ENCODE measurements around the gene FOXL3.
"Not testable (repeated sequence)": the region's sequence is repeated elsewhere in the genome, so short reads cannot be mapped to it uniquely, and the experiment has no call there.

The FOXL3 gene

DNA sequence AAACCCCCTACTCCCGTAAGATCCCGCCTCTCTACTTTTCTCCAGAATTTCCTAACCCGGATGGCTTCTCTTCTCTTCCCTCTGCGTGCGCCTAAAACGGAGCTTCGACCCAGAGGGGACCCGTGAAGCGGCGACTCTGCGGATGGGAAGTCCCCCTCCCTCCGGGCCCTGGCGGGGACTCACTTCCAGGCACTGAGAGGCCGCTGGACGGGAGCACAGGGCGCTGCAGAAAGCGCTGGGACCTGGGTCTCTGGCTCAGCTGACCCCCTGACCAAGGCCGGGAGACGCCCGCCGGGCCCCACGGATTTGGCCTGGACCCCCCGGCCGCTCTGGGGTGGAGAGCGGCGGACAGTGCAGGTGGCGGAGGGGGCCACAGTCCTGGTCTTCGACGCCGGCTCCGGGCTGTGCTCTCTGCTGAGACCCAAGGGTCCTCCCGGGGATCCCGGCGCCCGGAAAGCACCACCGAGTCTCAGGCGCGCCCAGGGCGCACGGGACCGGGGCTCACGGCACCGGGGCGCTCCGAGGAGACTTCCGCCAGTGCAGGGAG lies 688 bp upstream of the FOXL3 start:
- DNase-seq (ENCODE audit: low spot score), result no peak

DNA sequence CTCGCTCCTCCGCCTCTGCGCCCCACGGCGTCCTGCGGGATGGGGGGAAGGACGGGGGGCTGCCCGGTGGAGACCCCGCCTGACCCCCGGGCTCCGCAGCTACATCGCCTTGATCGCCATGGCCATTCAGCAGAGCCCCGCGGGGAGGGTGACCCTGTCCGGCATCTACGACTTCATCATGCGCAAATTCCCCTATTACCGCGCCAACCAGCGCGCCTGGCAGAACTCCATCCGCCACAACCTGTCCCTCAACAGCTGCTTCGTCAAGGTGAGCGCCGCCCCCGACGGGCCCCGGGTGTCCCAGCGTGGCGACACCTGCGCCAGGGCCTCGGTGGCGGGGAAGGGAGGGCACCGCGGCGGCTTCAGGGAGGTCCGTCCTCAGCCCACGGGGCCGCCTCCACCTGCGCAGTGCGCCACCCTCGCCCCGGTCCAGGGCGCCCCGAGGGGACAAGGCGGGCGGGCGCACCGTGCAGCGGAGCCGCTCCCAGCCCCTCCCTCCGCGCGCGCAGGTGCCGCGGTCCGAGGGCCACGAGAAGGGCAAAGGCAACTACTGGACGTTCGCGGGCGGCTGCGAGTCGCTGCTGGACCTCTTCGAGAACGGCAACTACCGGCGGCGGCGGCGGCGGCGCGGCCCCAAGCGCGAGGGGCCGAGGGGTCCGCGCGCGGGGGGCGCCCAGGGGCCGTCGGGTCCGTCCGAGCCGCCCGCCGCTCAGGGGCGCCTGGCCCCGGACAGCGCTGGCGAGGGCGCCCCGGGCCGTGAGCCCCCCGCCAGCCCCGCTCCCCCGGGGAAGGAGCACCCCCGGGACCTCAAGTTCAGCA lies 793 bp downstream of the FOXL3 start:
- DNase-seq (ENCODE audit: low spot score), result no peak

DNA sequence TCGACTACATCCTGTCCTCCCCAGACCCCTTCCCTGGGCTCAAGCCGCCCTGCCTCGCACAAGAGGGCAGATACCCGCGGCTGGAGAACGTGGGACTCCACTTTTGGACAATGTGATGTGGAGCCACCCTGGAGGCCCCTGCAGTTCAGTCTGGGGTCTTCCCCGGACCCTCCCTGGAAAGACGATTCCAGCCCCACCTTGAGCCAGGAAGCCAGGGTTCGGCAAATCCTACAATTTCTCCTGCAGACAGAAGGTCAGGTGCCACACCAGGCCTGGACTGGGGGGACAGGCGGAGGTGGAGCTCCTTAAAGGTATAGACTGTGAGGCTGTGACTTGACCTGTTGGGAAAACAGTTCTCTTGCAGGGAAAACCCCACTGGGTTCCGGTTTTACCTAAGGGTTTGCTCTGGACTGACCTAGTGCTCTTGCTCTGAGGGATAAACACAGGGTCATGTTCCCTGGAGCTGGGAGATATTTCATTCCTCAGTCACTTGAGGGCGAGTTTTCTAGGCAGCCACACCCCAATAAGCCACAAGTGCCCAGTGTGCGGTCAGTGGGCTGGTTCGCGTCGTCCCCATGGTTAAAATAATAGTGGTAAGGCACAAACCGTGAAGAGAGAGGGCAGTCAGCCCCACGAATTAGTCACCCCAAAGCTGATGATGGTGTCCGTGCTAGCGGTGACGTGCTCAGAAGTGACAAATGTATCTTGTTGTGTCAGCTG lies 1.6 kb downstream of the FOXL3 start:
- no peak for DNase-seq (ENCODE audit: low spot score)

DNA sequence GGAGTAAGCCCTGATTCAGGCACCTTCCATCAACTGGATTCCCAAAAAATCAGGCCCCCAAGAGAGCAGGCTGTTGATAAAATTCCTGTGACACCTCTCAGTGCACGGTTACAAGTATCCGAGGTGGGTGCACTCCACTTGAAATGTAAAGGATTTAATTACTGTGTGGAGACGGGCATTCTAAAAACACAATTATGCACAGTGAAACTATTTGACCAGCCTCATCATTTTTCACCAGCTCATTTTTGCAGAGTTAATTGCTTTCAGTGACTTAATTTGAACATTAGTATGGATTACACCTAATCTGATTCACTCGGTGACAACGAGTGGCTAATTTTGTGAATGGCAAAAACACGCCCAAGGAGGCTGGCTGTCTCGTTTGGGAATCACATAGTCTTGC lies 2.3 kb downstream of the FOXL3 start:
- no peak for DNase-seq (ENCODE audit: low spot score)

DNA sequence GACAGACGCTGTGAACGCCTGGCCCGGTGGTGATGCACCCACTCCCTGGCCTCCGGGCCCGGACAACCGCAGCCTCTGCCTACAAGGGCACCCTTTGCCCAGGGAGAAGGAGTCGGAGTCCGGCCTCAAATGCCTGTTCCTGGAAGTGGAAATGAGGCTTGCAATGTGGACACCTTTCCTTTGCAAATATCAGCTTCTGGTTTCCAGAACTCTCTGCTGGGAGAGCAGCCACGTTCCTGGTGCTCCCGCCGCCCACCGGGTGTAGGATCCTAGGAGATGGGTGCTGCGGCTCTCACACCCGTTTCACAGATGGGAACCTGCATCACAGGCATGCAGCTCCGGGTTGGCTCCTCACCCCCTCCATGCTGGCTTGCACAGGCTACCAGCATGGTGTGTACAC lies 2.9 kb downstream of the FOXL3 start:
- DNase-seq (ENCODE audit: low spot score), result no peak

DNA sequence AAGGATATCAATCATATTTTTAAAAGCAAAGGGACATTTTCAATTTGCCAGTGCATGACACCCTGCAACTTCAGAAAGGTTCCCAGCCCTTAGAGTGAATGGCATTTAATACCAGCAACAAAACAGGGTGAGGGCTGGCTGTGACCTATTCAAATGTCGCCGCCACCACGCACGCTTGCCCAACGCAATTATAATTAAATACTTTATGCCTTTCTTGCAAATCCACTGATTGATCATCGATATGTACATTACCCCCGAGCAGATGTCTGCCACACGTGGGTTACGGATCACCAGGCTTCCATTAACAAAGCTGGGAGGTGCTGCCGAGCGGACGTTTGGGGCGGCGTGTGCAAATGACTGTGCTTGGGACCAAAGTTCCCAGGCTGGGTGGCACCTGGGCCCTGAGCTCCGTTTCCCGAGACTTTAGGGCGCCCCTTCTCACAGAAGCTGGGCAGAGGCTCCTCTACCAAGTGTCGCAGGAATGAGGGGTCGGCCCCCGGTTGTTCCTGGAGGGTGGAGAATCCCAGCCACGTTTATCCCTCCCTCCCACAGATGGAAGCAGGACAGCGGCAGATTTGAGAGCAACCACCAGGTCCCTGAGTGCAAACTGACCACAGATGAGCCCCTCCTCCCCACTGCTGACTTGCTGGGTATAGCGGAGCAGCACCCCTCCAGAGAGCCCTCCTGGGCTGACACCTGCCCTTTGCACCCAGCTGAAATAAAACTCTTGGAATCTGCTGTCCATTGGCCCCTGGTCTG lies 3.9 kb downstream of the FOXL3 start:
- DNase-seq (ENCODE audit: low spot score), result no peak

DNA sequence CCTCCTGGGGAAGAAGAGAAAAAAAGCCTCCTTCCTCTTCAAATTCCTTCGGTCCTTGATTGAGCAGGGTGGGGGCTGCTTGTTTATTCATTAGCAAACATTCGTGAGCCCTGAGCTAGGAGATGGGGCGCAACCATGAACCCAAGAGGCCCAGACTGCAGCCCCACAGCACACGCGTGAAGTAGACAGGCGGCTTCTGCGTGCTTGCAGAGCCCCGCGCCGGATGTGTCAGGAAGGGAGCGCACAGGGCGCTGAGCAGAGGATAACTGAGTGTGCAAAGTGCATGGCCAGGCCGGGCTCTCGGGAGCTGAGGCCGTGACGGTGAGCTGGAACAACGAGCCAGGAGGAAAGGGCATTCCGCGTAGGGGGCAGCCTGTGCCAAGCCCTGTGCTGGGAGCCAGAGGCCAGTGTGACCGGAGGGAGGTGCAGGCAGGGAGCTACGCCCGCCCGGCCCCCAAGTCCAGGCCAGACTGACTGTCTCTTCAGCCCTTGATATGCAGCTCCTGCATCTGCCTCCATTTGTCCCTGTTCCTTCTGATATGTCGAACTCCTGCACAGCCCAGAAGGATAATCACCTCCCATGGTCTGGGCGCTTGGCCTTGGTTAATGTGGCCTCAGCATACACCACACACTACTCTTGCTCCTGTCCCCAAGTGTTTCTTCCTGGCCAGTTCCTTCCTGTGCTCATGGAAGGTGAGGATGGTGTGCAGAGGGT lies 4.6 kb downstream of the FOXL3 start:
- no peak for DNase-seq (ENCODE audit: low spot score)

DNA sequence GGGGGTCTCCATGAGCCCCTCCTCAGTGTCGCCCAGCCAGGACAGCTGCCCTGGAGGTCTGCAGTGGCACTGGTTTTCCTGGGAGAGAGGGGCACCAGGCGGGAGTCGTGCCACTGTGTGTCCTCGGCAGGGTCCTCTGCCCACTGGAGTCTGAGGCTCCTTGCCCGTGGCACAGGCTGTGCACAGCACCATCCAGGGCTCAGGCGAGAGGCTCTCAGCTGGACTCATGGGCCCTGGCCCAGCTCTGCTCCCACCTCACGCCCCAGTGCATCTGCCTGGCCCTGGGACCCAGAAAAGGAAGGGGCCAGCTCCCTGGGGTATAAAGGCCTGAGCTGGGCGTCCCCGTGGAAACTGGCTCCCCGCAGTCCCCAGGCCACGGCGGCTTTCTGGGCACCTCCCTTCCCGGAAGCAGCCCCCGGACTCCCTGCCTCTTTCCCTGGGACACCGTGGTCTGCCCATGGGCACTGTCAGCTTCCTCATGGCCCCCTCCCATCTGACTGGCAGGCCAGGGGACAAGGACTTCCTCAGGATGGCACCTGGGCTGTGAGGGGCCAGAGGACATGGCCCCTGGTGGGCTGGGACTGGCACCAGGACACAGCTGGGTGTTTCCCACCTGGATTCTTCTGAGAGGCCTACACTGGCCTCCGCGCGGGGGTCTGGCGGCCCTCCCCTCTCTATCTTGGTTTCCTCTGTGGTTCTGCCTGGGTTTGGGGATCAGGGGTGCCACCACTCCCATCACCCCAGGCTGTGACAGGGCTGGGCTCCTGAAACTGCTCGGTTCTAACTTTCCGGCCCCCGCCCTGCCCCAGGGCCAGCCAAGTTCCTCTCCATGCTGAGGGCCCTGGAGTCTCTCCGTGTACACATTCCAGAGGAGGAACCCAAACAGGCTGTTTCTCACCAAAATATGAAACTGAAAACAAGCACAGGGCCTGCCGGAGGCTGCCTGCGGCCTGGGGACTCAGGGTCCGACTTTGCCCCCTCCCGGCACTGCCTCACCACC lies 5.5 kb downstream of the FOXL3 start:
- DNase-seq (ENCODE audit: low spot score), result no peak

DNA sequence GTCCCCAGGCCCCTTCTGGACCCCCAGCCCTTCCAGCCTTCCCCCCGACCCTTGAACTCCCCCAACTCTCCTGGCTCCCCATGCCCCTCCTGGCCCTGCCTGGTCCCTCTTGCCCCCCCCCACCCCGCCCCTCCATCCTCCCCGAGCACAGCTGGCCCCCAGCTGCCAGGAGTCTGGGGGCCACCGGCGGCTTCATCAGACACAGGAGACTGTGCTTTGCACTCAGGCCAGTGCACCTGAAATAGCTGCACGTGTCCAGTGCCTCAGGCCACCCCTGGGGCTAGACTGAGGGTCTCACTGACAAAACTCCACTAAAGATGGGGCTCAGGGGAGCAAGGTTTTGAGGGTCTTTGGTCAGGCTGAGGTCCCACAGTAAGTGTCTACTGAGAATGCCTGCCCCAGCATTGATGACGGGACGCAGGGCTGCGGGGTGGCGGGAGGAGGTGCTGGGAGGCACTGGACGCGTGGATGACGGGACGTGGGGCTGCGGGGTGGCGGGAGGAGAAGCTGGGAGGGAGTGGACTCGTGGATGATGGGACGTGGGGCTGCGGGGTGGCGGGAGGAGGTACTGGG lies 6.5 kb downstream of the FOXL3 start:
- DNase-seq (ENCODE audit: low spot score), result no peak

DNA sequence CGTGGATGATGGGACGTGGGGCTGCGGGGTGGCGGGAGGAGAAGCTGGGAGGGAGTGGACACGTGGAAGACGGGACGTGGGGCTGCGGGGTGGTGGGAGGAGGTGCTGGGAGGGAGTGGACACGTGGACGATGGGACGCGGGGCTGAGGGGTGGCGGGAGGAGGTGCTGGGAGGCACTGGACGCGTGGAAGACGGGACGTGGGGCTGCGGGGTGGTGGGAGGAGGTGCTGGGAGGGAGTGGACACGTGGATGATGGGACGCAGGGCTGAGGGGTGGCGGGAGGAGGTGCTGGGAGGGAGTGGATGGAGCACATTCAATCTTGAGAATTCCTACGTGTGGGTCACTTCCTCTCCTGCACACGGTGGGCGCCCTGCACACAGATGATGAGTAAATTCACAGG lies 7.2 kb downstream of the FOXL3 start:
- DNase-seq (ENCODE audit: low spot score), result not testable (repeated sequence)

DNA sequence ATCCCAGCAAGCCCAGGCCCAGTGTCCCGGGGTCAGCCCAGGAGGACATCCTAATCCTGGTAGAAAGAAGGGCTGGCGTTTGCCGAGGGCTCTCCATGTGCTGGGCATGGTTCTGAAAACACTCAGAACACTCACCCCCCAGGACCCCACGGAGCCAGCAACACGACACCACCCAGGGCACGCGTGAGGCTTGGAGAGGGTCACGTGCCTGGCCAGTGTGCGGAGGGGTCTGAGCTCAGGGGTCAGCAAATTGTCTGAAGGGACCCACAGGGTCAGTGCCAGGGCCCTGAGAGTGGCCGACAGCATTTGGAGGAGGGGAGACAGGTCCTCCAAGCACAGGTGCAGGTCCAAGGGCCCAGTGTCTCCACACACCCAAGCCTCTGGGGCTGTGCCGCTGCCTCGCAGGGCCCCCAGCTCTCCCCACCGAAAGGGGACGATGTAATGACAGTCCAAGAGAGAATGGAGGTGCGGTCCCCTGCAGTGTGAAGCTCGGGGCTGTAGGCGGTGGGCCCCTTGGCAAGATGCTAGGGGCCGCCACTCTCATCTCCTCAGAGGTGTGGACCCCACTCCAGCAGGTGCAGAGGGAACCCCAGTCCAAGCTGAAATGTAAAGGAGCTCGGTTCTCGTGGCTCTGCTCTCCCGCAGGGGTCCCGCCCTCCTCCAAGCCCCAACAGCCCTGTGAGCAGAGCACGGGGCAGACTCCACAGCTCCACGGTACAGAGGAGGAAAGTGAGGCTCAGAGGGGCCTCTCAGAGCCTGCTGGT lies 7.8 kb downstream of the FOXL3 start:
- DNase-seq (ENCODE audit: low spot score), result no peak

DNA sequence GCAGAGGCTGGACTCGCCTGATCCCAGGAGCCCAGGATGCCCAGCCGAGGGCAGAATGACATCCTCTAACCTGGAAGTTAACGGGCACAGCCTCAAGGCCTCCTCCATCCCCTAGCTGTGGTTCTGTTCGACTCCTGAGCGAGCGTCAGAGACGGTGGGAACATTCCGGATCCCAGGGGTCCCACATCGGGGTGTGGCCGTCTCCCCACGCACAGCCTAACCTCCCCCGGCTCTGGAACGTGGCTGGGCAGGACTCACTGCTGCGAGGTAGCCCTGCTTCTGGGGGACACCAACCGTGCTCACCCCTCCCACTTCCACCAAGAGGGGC lies 8.4 kb downstream of the FOXL3 start:
- no peak for DNase-seq (ENCODE audit: low spot score)

DNA sequence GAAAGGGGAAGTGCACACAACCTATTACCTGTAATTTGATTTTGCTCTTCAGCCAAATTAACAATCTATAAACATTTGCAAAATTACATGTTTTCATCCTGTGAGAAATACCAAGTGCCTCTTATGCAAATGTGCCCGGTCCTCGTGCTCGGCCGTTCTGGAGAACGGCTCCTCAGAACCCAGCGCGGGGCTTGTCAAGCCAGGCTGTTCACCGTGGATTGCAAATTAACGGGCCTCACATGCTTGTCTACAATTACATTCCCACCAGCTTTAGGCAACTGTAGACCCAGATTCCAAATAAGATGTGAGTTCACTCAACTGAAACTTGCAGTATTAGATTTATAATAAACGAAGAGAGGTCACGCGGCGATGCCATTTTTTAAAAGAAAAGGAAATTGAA lies 8.8 kb downstream of the FOXL3 start:
- DNase-seq (ENCODE audit: low spot score), result no peak

DNA sequence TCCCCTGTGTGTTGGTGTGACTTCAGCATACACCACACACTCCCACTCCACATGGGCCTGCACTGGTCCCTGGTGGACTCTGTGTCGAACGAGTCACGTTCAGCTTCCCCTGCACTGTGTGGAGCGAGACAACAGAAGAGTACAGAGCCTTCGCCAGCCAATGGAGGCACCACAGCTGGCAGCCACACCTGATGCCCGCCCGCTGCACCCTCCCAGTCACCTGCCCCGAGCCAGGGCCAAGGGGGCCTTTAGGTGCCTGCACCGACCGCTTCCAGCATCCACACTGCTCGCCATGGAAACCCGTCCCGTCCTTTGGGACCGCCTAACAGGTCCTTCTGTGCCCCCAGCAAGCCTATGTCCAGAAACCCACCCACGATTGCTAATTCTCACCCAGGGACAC lies 9.2 kb downstream of the FOXL3 start:
- no peak for DNase-seq (ENCODE audit: low spot score)

DNA sequence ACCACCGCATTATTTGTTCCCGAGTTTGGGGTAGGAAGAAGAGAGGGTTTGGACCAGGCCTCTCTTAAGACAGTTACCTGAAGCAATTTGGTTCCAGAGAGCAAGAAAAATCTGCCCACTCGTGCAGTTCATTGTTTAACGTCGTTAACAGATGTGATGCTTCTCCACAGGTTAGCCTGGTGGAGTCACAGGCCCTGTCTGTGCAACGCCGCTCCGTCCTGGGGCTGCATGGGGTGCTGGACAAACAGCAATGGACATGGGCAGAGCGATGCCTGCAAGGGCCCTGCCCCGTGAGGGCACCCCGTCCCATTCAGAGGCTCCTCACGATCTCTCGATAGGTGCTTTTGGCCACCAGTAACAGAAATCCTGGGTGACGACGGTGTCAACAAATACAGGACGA lies 9.7 kb downstream of the FOXL3 start:
- DNase-seq (ENCODE audit: low spot score), result no peak

DNA sequence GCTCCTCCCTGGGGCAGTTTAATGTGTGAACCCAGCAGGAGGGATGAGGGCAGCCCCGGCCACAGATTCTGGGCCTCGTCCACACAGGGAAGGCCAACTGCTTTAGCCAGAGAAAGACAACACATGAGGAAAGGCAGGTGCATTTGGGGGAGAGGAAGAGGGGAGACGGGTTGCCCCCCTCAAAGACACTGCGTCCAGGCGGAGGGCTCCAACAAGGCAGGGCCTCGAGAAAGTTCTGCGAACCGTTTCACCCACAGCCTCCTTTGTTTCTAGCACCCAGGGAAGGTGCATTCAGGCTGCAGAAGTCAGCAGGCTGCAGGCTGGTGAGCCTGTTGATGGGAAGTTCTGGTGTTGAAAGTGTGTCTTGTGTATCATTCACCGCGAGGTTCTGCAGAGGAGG lies 10.1 kb downstream of the FOXL3 start:
- DNase-seq (ENCODE audit: low spot score), result no peak

DNA sequence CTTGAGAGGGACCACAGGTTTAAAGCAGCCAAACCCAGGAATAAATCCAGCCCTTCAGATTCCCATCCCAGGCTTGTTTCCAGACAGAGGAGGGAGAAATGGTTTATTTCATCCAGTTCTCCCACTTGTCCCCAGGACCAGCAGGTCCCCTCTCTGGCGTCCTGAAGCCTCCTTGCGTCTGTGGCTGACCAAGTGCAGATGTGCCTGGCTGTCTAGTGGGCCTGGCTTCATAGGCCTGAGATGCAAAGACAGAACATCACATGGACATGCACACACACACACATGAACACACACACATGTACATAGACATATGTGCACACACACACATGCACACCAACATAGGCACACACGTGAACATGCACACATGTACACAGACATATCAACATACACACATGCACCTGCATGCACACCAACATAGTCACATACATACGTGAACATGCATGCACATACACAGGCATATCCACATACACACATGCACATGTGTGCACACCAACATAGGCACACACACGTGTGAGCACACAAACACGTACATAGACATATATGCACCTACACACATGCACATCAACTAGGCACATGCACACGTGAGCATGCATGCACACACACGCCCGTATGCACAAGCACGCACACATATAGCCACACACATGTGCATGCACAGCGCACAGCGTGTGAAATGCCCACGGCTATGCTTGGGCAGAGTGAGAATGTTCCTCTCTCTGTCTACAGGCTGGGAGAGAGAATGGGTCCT lies 10.7 kb downstream of the FOXL3 start:
- DNase-seq (ENCODE audit: low spot score), result no peak

DNA sequence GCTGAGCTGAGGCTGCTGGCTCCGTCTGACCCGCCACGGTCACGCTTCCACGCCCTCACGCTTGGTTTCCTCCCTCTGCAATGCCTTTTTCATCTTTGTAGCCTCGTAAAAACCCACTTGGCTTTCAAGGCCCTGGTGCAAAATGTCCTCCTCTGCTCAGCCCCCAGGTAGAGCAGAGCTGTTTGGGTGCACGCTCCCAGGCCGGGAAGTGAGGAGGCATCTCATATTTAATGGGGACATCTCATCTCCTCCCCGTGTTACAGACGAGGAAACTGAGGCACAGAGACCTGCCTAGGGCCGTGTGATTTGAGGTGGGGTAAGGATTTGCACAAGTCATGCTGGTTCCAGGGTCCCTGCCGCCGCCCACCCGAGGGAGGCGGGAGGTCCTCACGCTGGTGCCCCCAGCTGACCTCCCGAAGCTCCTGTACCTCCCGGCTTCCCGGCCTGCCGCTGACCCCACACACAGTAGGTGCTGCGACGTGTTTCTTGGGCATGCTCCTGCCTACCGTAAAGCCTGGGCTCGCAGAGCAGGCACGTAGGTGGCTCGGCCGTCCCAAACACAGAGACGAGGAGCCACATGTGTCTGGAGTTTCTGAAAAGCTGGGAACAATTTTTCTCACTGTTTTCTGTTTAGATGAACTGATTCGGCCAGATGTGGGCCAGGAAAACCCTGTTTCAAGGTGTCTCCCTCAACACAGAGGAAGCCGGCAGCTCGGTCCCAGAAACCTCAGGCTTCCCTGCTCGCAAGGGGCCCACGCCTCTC lies 11.5 kb downstream of the FOXL3 start:
- no peak for DNase-seq (ENCODE audit: low spot score)

Data from LoVo (cell line).